Measurements from ENCODE around the gene PXDN.
"Not testable (repeated sequence)": the region's sequence is repeated elsewhere in the genome, so short reads cannot be mapped to it uniquely, and the experiment has no call there.

Gene PXDN

DNA sequence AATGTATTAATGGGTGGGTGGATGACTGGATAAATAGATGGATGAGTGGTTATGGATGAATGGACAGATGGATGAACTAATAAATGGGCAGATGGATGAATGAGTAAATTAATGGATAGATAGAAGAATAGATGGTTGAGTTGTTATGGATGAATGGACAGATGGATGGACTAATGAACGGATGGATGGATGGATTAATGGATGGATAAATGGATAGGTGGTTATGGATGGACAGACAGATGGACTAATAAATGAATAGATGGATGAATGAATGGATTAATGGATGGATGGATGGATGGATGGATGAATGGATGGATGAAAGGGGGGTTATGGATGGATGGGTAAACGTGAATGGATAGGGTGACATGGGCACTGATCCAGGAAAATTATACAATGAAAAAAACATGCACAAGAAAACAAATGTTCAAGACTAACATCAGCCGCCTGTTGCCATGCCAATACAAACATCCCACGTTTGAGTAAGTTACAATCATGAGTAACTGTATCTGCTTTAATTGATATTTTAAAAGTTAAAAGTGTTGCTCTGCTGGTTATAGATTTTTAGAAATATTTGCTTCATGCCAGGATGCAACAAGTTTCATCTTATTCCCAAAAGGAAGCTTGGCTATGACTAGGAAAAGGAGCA, 20.8 kb downstream of the PXDN start:
- no peak for DNase-seq (ENCODE audit: low spot score)

DNA sequence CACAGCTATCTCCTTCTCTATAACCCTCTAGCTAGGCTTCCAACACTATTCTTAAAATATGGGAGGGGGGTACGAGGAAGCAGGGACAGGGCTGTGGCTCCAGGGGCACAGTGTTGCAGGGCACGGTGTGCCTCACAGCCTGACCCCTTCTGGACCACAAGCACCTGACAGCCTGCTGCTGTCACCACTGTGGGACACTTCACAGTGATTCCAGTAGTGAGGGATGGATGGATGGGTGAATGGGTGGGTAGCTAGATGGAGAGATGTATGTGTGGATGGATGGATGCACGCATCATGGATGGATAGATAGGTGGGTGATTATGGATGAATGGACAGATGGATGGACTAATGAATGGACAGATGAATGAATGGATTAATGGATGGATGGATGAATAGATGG, 21.6 kb downstream of the PXDN start:
- DNase-seq (ENCODE audit: low spot score), result no peak

DNA sequence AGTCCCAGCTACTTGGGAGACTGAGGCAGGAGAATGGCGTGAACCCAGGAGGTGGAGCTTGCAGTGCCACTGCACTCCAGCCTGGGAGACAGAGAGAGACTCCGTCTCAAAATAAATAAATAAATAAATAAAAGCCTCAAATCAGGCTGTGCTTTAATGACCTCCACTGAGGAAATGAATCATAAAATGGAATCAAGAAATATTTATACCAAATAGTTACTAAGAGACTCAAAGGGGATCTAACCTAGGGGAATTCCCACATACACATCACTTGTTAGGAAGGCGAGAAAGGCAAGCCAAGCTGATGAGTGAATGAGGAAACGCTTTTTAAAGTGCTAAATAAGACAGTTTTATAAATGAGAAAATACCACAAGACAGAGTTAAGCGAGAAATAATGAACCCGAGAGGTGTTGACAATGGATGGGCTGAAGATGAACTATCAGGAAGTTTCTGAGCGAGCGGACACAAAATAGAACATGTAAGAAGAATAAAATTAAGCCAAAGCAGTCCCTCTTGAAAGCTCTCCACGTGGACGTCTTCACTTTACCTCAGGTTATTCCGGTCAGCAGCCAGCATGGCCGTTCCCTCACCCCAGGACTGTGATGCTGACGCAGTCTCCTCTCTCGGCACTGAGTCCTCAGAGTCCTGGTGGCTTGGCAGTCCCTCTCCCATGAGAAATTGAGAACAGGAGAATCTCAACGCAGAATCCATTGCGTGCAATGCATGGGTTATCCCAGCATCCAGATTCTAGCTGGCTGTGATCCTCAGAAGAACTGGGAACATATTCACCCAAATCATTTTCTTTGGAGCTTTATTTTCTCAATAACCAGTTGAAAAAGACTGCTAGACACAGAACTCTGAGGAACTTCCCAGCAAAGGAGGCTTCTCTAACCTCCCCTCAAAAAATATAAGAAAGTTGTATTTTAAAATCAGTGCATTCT, 22.3 kb downstream of the PXDN start:
- no peak for DNase-seq (ENCODE audit: low spot score)

DNA sequence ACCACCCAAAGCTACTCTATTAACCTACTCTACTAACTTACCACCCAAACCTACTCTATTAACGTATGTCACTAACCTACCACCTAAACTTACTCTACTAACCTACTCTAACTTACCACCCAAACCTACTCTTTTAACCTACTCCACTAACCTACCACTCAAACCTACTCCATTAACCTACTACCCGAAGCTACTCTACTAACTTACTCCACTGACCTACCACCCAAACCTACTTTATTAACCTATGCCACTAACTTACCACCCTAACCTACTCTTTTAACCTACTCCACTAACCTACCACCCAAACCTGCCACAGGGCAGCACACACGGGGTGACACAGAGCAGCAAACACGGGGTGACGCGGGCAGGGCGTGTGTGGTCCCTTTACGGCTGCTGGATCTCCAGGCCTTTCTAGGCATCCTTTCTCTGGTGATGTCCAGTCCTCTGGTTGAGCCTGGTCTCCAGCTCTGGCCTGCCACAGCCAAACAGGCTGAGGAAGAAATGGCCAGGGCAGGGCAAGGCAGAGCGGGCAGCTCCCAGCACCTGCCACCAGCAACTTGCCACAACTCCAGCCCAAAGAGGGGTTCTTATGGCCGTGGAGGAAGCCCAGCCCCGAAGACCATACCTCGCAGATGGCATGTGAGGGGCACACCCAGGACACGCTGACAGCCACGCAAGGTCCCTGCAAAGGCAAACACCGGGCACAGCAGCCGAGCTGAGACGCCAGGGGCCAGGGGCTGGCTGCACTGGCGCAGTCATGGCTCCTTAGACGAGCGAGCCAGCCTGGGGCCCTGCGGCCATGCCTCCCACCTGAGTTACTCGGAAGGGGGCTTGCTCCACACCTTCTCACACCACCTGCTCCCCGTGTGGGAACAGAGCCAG, 25.7 kb downstream of the PXDN start:
- DNase-seq (ENCODE audit: low spot score), result no peak

DNA sequence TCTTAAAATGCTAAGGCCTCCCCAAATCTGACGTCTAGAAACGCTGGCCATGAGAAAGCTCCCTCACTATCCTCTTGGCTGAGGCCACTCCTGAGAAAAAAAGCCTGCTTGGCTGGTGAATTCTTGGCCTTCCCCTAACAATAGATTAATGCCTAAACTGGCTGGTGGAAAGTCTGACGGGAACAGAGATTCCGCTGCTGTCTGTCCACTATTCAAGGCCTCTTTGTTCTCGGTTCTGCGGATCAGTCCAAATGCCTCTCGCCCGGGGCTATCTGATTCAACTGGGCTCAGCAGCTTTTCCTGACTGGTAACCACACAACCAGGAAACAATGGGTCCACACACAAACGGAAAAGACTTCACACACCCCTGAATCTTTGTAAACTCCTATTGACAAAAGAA, 27.2 kb downstream of the PXDN start:
- DNase-seq (ENCODE audit: low spot score), result no peak

DNA sequence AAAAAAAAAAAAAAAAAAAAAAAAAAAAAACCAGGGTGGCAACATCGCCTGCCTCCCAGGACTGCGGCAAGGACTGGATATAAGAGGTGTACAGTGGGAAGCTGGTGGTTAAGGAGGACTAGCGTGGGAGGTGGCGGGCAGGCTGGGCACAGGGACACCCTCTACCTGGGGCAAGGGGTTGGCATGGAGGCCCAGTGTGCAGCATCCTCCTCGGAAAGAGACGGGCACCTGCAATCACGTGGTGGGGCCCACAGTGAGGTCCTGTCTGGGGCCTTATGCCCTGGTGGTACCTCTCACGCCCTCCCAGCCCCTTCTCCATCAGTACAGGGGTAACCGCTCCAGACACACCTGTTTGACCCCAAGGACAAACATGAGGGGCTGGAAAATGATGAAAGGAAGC, 27.9 kb downstream of the PXDN start:
- DNase-seq (ENCODE audit: low spot score), result no peak

DNA sequence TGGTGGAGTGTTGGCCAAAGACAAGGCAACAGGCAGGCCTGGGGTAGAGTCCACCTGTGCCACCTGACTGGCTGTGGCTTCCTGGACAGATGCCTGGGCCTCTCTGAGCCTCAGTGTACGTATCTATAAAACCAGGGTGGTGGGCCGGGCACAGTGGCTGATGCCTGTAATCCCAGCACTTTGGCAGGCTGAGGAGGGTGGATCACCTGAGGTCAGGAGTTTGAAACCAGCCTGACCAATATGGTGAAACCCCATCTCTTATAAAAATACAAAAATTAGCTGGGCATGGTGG, 28.4 kb downstream of the PXDN start:
- DNase-seq (ENCODE audit: low spot score), result not testable (repeated sequence)

DNA sequence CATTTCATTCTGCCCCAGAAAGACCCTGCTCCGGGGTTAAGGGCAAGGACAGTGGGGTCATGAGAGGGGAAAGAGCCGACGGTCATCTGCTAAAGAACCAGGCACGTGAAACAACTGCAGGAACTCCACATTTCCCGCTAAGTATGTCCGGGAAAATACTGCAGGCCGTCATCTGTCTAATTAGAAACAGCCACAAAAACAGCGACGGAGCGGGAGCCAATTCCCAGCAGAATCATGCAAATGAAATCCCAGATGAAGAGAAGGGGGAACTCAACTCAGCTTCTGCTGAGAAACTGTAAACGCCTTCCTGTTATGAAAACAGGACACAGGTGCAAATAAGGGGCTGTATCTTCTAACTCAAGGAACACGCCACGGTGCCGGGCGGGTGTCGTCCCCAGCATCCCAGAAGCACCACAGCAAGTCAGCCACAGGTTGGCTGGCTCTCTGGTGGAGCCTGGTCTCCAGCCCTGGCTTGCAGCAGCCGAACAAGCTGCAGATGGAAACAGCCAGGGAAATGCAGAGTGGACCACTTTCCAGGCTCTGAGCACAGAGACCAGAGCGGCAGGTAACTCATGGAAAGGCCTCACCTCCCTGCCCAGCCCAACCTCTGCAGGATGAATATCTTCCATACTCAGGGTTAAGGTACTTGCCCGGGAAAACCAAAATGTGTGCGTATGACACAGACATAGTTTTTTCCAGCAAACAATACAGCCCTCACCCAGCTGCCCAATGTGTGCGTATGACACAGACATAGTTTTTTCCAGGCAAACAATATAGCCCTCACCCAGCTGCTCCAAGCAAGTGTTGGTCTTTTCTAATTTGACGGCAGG, 28.9 kb downstream of the PXDN start:
- DNase-seq (ENCODE audit: low spot score), result no peak

DNA sequence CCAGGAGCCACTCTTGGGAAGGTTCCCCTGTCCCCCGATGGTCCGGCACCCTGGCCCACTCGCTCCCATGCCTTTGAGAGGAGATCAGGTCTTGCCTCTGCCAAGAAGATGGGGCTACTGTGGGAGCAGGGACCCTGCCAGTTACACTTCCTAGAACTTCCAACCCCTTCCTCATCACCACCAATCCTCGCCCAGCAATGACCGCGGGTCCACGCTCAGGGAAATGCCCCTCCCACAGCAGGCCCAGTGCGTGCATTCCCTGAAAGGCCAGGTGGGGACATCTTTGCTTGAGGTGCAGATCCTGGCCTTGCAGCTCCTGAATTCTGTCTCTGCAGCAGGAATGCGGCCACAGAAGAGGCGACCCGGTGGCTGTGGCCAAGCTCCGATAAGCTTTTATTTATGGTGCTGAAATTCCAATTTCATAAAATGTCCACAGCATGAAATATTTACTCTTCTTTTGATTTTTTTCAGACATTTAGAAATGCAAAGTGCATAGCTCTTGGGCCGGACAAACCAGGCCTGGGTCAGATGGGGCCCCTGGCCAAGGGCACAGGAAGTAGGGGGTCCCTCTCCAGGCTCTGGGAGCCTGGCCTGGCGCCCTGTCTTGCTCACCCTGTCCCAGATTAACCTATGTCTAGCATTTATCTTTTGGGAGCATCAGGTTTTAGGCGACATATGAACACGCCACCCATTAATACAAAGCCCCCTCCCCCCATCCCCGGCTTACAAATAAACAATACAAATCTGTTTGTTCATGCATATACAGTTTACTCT, 29.8 kb downstream of the PXDN start:
- DNase-seq (ENCODE audit: low spot score), result no peak

DNA sequence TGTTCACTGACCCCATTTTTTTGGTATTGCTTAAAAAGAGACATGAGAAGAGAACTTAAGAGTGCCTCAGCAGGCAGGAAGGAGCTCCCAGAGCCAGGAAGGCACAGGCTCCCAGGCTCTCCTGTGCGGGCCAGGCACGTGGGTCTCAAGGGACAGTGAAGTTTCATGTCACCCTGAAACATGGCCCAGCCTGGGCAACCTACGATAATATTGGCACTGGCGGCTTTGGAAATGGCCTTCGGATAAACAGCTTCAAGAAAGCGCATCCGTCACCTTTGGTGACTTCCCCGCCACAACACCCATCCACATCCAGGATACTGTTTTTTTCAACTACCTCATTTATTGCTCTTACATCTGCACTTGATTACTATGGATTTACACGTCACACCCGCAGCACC, 30.5 kb downstream of the PXDN start:
- DNase-seq (ENCODE audit: low spot score), result no peak

DNA sequence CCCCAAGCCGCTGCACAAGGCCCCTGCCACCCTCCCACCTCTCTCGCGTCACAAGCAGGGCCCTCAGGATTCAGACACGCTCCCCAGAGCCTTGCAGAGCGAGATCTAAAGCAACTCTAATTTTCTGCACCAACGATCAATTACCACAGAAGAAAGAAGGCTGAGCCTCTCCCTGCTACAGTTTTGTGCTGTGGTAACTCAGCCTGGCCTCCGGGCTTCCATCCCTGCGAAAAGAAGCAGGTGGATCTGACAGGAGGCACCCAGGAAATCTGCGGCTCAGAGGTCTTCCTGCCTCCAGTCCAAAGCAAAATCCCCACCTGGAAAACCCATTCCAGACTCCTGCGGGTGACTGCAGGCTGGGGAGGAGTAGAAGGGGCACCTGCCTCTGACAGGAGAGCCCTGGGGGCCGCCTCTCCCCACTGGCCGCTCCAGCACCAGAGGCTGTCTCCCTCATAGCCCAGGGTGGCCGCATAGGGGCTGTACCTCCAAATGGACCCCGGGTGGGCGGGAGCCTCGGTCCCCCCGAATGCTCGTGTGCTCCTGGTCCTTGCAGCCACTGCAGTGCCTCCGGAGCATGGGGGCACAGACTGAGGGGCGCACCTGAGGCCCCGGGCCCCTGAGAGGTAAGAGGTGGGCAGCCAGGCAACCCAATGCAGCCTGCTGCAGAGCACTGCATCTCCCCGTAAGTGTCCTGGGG, 31.0 kb downstream of the PXDN start:
- DNase-seq (ENCODE audit: low spot score), result no peak

DNA sequence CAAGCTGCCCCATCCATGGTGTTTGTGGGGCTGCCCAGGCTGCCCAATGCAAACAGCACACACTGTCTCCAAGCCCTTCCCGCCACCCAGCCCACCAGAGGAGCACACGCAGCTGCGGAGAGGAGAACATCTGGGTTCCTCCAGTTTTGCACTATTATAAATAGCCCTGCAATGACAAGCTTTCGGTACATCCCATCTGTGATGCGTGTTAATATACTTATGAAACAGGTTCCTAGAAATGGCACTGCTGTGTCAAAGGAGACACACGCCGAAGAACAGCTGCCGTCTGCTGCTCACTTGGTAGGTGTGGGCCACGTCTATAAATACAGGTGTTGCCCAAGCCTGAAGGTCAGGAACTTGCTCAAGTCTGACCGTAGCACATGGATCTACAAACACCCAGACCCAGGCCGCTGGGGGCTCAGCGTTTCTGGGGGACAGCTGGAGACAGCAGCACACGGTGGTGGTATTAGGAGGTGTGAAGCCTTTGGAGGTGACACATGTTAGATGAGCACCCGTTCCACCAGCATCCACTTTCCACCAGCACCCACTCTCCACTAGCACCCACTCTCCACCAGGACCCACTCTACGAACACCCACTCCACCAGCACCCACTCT, 34.3 kb downstream of the PXDN start:
- DNase-seq (ENCODE audit: low spot score), result no peak

DNA sequence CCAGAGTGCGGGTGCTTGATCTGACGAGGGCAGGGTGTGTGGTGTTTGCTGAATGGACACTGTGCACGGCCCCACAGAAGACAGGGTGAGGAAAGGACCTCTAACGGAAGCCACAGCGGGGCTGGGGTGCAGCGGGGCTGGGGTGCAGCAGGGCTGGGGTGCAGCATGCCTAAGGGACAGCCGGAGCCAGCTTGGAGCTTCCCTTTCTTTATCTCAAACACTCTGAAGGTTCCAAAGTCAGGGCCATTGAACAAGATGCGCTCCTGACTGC, 35.0 kb downstream of the PXDN start:
- no peak for DNase-seq (ENCODE audit: low spot score)

DNA sequence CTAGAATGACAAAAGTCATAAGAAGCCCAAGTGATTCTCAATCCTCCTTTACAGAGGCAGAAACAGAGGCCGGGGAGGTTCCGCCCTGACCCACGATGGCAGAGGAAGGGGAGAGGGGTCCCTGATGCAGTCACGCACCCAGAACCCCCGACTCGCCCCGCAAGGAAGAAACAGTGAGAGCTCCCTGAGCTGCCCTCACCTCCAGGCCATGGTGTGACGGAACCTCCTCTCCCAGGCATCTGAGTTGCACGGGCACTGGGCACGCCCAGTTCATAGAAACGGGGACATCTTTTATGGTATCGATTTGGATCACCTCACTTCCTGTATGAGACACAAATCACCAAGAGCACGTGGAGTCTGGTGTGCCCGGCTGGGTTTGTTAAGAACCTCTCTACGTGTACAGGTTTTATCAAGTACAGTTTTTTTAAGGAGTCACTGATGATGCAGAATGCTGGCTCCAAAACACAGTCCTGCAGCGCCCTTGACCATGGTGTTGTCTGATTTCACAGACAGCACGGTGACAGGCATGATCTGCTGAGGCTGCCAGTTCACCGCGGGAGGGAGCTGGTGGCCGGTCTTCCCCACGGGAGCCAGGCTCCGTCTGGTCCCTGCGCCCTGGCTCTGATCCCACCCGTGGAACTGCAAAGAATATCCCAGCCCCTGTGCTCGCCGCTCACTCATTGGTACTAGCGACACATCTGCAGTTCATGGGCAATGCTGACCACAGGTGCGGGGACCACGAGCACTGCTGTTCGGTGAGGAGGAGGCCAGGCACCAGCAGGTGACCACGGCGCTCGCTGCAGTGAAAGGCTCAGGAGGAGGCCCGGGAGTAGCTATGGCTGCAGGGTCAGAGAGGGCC, 35.6 kb downstream of the PXDN start:
- no peak for DNase-seq (ENCODE audit: low spot score)

DNA sequence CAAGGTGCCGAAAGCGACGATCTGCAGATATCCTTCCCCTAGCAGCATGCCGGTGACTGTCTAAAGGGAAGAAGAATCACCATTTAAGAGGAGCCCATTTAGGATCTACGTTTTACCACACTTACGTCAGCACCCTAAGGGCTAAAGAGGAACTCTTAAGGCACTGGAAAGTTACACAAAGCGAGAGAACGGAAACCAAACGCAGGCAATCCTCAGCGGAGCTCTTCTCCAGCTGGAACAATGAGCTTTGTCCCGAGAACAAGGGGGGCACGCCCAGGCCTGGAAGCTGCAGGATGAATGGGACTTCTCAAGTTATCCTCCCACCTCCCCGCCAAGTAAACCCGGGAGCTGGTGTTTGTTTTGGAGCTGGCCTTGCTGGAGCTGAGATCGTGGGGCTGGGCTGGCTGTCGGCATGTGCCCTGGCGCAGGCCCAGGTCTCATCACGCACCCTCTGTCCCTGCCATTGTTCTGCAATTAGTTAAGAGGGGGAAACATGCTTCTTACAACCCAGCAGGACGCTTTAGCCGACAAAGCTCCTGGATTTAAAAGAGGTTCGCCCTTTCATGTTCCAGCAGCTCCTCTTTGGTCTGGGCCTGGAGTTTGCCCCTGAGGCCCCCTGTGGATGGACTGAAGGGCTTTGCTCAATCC, 36.4 kb downstream of the PXDN start:
- DNase-seq (ENCODE audit: low spot score), result no peak

DNA sequence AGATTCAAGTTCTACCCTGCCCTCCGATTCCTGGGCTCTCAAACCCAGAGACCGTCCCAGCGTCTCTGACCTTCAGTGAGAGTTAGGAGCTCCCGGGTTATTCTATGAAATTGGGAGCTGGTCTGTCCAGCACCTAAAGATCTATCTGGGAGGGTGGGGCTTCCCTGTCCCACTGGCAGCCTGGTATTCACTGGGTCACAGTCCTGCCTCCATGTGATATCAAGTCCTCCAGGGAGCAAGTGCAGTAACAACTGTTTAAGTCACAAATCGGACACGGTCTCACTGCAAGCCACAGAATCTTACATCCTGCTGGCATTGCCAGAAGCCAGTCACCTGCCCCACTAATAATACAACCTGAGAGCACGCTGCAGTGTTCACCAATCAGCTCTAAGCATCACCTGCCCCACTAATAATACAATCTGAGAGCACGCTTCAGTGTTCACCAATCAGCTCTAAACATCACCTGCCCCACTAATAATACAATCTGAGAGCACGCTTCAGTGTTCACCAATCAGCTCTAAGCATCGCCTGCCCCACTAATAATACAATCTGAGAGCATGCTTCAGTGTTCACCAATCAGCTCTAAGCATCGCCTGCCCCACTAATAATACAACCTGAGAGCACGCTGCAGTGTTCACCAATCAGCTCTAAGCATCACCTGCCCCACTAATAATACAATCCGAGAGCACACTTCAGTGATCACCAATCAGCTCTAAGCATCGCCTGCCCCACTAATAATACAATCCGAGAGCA, 38.0 kb downstream of the PXDN start:
- not testable (repeated sequence) for DNase-seq (ENCODE audit: low spot score)

DNA sequence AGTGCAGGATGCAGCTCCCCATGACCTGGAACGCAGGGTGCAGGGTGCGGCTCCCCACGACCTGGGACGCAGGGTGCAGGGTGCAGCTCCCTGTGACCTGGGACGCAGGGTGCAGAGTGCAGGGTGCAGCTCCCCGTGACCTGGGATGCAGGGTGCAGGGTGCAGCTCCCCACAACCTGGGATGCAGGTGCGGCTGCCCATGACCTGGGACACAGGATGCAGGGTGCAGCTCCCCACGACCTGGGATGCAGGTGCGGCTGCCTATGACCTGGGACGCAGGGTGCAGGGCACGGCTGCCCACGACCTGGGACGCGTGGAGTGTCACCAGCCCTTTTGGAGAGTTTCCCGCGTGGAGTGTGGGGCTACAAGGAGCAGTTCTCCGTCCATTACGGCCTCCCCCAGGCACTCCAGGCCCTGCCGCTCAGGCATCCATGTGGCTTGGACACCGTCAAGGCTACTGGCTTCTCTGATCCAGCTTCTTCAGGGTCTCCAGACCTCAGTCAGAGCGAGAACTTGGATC, 38.7 kb downstream of the PXDN start:
- DNase-seq (ENCODE audit: low spot score), result no peak

All from germinal center (tissue), 1 donor.